Sigmoid colon (tissue), 7 donors: ENCODE results near the gene EVA1A. TPM values are rescaled to one million over a fixed set of nuclear protein-coding genes. Genes with fewer than 3 reads are reported as not detected.

Experiments
- DNase-seq: peaks from one replicate; pipeline ENCODE4 v3.0.0-alpha.2; 2019
- H3K27ac ChIP-seq, 4 donors: fragments of 200-600 bp; sonication (generic); one replicate each; pipeline ENCODE4 v1.5.1; 2016 to 2019; ENCODE audit warnings: mild to moderate bottlenecking in 1 of 4
- H3K27me3 ChIP-seq, 3 donors: fragments of 200-600 bp; sonication (generic); one replicate each; pipeline ENCODE4 v1.5.1; 2019; ENCODE audit warnings: mild to moderate bottlenecking in 1 of 3
- H3K36me3 ChIP-seq, 4 donors: fragments of 200-600 bp; sonication (generic); one replicate each; pipeline ENCODE4 v1.5.1; 2016 to 2019
- H3K4me1 ChIP-seq, 4 donors: fragments of 200-600 bp; sonication (generic); one replicate each; pipeline ENCODE4 v1.5.1; 2017 to 2019
- H3K4me3 ChIP-seq, 4 donors: fragments of 200-600 bp; sonication (generic); one replicate each; pipeline ENCODE4 v1.5.1; 2017 to 2019; ENCODE audit warnings: mild to moderate bottlenecking in 2 of 4, moderate library complexity in 1 of 4
- H3K9me3 ChIP-seq, 4 donors: fragments of 200-600 bp in 3 of 4; sonication (generic) in 3 of 4; one replicate each; pipeline versions ENCODE4 v1.5.1 to v1.6.1; 2013 to 2019
- CTCF ChIP-seq, 4 experiments: fragments of 450-650 bp in 3 of 4; fragments of 200-600 bp in 1 of 4; IDR thresholded peaks; one replicate each; pipeline ENCODE4 v1.5.1; 2016 to 2019; ENCODE audit warnings: antibody characterized with exemption in 4 of 4, mild to moderate bottlenecking in 3 of 4, moderate library complexity in 2 of 4
- EP300 ChIP-seq, 4 donors: sonication (generic); formaldehyde crosslinking; IDR thresholded peaks; one replicate each; pipeline ENCODE4 v1.6.1; 2017; ENCODE audit warnings: antibody characterized with exemption in 4 of 4
- POLR2A ChIP-seq, 2 donors: fragments of 450-650 bp; IDR thresholded peaks; one replicate each; pipeline ENCODE4 v1.6.1; 2016; ENCODE audit warnings: antibody characterized with exemption in 2 of 2, mild to moderate bottlenecking in 2 of 2, moderate library complexity in 2 of 2
- POLR2AphosphoS5 ChIP-seq, 4 donors: sonication (generic); formaldehyde crosslinking; IDR thresholded peaks; one replicate each; pipeline ENCODE4 v1.6.1; 2017; ENCODE audit warnings: antibody characterized with exemption in 4 of 4
- WGBS, 2 donors: extraction: QIAGEN DNeasy Blood & Tissue Kit; methylation state at CpG; one replicate each; pipeline ENCODE4 v1.1.7; 2013; 5-methylcytosine and 5-hydroxymethylcytosine counted together
- intact Hi-C: fragments of 100-400 bp; cut with DNase I; formaldehyde crosslinking; loops from one replicate; pipeline ENCODE4 v1.15.1; 2023
- polyA plus RNA-seq, 3 donors: library from polyadenylated mRNA; stranded (reverse); fragments of 200-250 nt; gene quantifications; one replicate each; pipeline ENCODE4 v1.2.3, GENCODE V29; 2013
- total RNA-seq, 4 donors: library from RNA; depleted of rRNA; stranded (reverse); fragments of >200 nt; gene quantifications; one replicate each; pipeline ENCODE4 v1.1.0, GENCODE V29; 2016
- donor health status: healthy with polysubstance abuse.
- donor health status: Bipolar disorder and iron deficiency.
- donor health status: healthy.

Gene EVA1A
- total and polyA plus RNA-seq, 7 donors = 1.2 to 5.4 (median 1.2) TPM; not detected in 4

DNA sequence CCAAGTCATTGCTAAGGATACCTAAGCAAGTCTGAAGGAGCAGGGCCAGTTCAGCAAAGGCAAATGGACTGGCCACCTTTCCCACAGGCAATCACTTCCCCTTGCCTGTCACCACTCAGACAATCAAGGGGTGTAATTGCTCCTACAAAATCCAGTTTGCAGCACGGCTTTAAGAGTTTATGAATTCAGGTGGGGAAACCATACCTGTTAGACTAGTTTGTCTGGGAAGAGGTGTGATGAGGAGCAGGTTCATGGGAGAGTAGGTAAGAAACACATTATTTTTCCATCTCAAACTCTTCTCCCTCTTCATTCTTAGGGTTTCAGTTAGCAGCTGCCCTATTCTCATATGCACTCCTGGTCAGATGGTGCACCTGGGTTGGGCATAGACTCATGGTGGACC is 102.5 kb downstream of the EVA1A start:
- no peak overlapping the region for H3K4me3 ChIP-seq
- intact Hi-C loops = no loop called here
- DNase-seq = no peak
- no peaks in the 10 kb centered on the region for H3K4me1 ChIP-seq
- 22 to 72% methylated on average over 1 of the region's 1 CpG for WGBS, 2 donors
- H3K27me3 ChIP-seq = no peaks in the 10 kb centered on the region
- no peaks in the 10 kb centered on the region for H3K36me3 ChIP-seq
- no peaks in the 10 kb centered on the region for H3K9me3 ChIP-seq
- H3K27ac ChIP-seq = no peak overlapping the region
- no peak for TF ChIP-seq CTCF (IDR thresholded peaks at IDR 0.05)
- TF ChIP-seq POLR2AphosphoS5 (IDR thresholded peaks at IDR 0.05) = no peak
- TF ChIP-seq EP300 (IDR thresholded peaks at IDR 0.05) = no peak
- no peak for TF ChIP-seq POLR2A (IDR thresholded peaks at IDR 0.05)

GRCh38 chr2:75456825-75457224 is 103.9 kb downstream of the EVA1A start:
- Histone ChIP-seq H3K4me3 (no peak overlapping the region), H3K27ac (no peak overlapping the region), H3K36me3 (no peaks in the 10 kb centered on the region), H3K4me1 (no peaks in the 10 kb centered on the region), H3K9me3 (no peaks in the 10 kb centered on the region), H3K27me3 (no peaks in the 10 kb centered on the region)
- intact Hi-C loops = no loop called here
- TF ChIP-seq EP300 (IDR thresholded peaks at IDR 0.05) (no peak), CTCF (IDR thresholded peaks at IDR 0.05) (no peak), POLR2A (IDR thresholded peaks at IDR 0.05) (no peak), POLR2AphosphoS5 (IDR thresholded peaks at IDR 0.05) (no peak)
- WGBS, 2 donors = 70 to 83% methylated on average over 4 of the region's 4 CpGs
- no peak for DNase-seq

GRCh38 chr2:75456111-75456510 is 104.6 kb downstream of the EVA1A start:
- H3K36me3 ChIP-seq = no peaks in the 10 kb centered on the region
- intact Hi-C loops = no loop called here
- no peaks in the 10 kb centered on the region for H3K9me3 ChIP-seq
- H3K4me3 ChIP-seq = no peak overlapping the region
- H3K27ac ChIP-seq = no peak overlapping the region
- DNase-seq = no peak
- no peaks in the 10 kb centered on the region for H3K27me3 ChIP-seq
- WGBS, 2 donors = 86 to 90% methylated on average over 3 of the region's 3 CpGs
- TF ChIP-seq CTCF (IDR thresholded peaks at IDR 0.05) (no peak), EP300 (IDR thresholded peaks at IDR 0.05) (no peak), POLR2AphosphoS5 (IDR thresholded peaks at IDR 0.05) (no peak), POLR2A (IDR thresholded peaks at IDR 0.05) (no peak)
- no peaks in the 10 kb centered on the region for H3K4me1 ChIP-seq

- DNase-seq = no peak
- Histone ChIP-seq H3K4me3 (no peak overlapping the region), H3K9me3 (no peaks in the 10 kb centered on the region), H3K27ac (no peak overlapping the region), H3K36me3 (no peaks in the 10 kb centered on the region), H3K4me1 (no peaks in the 10 kb centered on the region), H3K27me3 (no peaks in the 10 kb centered on the region)
- intact Hi-C loops = no loop called here
- 68 to 71% methylated on average over 2 of the region's 2 CpGs for WGBS, 2 donors
- TF ChIP-seq CTCF (IDR thresholded peaks at IDR 0.05) (no peak), POLR2A (IDR thresholded peaks at IDR 0.05) (no peak), POLR2AphosphoS5 (IDR thresholded peaks at IDR 0.05) (no peak), EP300 (IDR thresholded peaks at IDR 0.05) (no peak)
These were observed 106.5 kb downstream of the EVA1A start for GRCh38 chr2:75454241-75454620.
